NCI-H2029 treated with DMSO at 0.1 percent for 48 hours (cell line): ENCODE results near the gene EFCC1.
"Not testable (repeated sequence)": the region's sequence is repeated elsewhere in the genome, so short reads cannot be mapped to it uniquely, and the experiment has no call there.

ENCODE experiments used
- DNase-seq: peaks from one replicate; lab custom pipeline; 2025; lab: John Stamatoyannopoulos, UW

EFCC1 gene

GRCh38 chr3:129054605-129055104 lies 53.6 kb downstream of the EFCC1 start:
- DNase-seq, result peak; percentile 59

- DNase-seq, result no peak
Observed at GRCh38 chr3:129056451-129057173, 55.5 kb downstream of the EFCC1 start.

DNA sequence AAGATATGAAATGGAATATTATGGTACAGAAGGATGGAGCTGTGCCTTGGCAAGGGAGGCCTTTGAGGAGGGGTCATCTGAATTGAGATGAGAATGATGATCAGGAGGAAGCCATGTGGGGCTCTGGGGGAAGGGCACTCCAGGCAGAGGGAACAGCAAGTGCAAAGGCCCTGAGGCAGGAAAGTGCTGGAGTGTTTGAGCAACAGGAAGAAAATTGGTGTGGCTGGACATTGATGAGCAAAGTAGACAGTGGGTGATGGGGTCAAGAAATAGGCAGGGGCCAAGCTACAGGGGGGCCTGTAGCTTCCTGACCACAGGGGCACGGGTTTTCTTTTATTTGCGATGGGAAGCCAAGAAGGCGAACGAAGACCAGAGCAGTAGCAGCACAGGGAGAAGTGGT lies 56.1 kb downstream of the EFCC1 start:
- DNase-seq, result no peak

- DNase-seq, result peak; percentile 40
Observed at GRCh38 chr3:129058441-129059200, 57.5 kb downstream of the EFCC1 start.

GRCh38 chr3:129059311-129059958 lies 58.3 kb downstream of the EFCC1 start:
- no peak for DNase-seq

DNA sequence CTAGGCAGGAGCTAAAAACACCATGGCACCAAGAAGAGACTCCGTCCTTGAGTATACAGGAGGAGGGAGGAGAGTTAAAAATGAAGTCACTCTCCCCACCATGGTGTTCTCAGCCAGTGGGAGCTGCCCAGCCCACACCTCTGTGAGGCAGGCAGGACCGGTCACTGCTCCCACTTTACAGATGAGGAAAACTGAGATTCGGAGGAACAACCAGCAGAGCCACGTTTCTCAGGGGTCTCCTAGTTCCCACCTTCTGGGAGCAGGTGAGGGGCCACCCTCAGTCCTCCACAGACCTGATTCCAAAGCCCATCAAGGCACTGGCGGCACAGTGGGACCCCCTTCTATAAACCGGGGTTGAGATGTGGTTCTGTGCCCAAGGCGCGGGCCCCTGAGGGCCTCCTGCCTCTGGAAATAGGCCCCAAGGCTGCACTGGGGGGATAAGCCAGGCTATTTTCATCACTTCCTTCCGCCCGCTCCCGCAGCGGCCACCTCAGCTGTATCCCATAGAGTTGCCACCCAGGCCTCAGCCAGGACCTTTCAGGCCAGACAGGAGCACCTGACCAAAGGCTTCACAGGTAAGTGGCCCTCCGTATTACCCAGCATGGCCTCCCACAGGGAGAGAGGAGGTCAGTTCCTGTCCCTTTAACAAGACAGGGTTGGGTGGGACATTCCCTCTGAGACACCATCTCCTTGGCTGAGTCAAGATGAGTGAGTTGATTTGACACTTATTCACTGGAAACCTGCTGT lies 59.3 kb downstream of the EFCC1 start, which contains the start of gene GP9:
TSS of gene GP9 (plus strand) at position 504 of the 747 bp plus-strand sequence. CDS start 961 bp downstream, outside the sequence.
- DNase-seq, result no peak

DNA sequence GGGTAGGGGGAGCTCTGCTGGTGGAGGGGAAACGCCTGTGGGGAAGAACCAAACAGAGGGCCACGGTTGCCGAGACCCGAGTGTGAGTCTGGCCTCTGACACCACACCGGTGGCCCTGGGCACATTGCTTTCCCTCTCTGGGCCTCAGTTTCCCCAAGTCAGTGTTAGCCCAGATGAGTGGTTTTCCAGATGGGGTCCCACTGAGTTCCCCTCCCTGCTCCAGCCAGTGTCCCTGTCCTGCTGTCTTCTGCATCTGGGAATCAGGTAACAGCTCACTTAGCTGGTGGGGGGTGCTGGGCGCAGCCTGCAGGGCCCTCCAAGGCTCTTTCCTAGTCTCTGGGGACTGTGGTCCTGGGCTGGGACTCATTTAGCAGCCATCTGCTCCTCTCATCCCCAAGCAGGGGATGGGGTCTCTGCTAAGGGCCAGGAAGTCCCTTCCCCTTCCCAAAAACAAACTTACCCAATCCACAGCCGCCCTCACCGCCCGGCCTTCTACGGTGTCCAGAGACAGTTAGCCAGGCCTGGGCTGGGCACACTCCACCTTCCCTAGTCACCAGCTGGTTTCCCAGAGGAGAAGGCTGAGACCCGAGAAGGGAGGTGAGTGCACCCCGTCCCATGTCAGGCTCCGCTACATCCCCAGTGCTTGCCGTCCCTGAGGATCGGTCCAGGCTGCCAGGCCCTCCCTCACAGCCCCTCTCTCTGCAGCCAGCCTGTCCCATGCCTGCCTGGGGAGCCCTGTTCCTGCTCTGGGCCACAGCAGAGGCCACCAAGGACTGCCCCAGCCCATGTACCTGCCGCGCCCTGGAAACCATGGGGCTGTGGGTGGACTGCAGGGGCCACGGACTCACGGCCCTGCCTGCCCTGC lies 60.2 kb downstream of the EFCC1 start:
- DNase-seq, result no peak

DNA sequence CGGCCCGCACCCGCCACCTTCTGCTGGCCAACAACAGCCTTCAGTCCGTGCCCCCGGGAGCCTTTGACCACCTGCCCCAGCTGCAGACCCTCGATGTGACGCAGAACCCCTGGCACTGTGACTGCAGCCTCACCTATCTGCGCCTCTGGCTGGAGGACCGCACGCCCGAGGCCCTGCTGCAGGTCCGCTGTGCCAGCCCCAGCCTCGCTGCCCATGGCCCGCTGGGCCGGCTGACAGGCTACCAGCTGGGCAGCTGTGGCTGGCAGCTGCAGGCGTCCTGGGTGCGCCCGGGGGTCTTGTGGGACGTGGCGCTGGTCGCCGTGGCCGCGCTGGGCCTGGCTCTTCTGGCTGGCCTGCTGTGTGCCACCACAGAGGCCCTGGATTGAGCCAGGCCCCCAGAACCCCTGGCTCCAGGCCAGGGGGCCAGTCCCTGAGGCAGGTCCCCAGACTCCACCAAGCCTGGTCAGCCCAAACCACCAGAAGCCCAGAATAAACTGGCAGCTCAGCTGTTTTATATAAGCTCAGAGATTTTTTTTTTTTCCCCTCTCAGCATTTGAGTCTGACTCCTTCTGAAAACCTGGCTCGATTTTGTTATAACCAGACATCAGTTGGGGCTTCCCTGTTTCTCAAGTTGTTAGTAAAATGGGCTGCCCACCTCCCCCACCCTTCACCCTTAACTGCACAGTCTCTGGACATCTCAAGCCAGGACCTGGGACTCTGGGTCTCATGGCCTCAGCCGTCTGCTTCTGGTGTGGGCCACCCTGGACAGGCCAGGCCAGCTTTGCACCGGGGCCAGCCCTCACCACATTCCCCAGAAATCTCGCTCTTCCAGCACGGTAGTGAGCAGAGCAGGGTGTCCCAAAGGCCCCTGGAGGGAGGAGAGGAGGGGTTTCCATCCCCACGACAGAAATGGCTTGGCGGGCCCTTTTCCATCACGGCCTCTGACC lies 61.1 kb downstream of the EFCC1 start:
- DNase-seq, result no peak

DNA sequence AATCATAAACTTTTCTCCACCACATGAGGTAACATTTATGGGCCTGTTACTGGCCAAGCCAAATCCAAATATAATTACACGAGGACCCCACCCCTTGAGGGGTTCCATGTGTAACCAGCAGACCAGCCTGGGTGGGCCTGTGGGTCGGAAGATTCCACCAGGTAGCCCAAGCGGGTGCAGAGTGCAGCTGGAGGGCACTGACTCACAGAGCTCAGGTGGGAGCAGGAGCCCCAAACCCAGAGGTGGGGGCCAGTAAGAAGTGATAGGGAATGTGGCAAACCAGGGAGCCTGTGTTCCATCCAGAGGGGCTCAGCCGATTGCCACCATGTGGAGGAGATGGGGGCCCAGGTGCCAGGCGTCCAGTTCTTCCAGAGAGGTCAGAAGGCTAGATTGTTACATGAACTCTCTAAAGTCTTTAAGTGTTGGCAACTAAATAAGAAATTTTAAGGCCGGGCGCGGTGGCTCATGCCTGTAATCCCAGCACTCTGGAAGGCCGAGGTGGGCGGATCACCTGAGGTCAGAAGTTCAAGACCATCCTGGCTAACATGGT lies 62.1 kb downstream of the EFCC1 start:
- DNase-seq, result no peak

DNA sequence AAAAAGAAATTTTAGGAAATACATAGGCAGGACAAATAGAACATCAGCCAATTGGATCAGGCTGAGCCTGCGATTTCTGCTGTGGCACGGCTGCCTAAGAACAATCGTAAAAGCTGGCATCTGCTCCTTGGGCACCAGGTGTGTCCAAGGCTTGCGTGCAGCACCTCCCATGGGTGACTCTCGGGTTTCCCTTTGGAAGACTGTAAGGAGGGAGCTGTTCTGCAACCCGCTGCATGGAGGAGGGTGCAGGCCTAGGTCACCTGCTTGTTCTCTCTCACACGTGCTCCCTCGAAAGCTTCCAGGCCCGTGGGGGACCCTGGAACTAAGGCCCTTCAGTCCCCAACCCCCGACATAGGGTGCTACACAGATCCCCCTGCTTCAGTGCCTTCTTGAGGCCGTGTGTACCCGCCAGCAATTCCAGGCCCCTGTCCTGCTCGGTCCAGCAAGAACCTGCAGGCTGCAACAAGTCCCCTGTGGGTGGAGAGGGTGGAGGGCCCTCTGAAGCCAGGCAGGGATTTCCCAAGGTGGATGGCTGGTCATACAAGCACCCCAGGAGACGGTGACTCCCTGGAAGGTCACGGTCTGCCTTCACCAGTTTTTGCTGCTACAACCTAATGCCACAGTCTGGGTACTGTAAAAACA lies 62.9 kb downstream of the EFCC1 start:
- peak; percentile 34 for DNase-seq

- DNase-seq, result no peak
Observed at GRCh38 chr3:129065016-129065719, 64.1 kb downstream of the EFCC1 start.

- DNase-seq, result no peak
Observed at GRCh38 chr3:129065720-129066073, 64.6 kb downstream of the EFCC1 start.

DNA sequence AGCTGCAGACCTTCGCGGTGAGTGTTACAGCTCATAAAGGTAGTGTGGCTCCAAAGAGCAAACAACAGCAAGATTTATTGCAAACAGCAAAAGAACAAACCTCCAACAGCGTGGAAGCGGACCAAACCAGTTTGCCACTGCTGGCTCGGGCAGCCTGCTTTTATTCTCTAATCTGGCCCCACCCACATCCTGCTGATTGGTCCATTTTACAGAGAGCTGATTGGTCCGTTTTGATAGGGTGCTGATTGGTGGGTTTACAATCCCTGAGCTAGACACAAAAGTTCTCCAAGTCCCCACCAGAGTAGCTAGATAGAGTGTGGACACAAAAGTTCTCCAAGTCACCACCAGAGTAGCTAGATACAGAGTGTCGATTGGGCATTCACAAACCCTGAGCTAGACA lies 66.6 kb downstream of the EFCC1 start:
- not testable (repeated sequence) for DNase-seq

- no peak for DNase-seq
Observed at GRCh38 chr3:129068291-129068886, 67.3 kb downstream of the EFCC1 start.

GRCh38 chr3:129069313-129070085 lies 68.4 kb downstream of the EFCC1 start:
- not testable (repeated sequence) for DNase-seq

GRCh38 chr3:129070086-129070885 lies 69.2 kb downstream of the EFCC1 start:
- DNase-seq, result no peak
